PC-3 (cell line): Measurements from ENCODE around the gene XPR1.

Source experiments
- EZH2phosphoT487 ChIP-seq: fragments of 300-600 bp; sonication (generic); IDR thresholded peaks from 2 replicates; pipeline ENCODE4 v1.6.1; 2018; ENCODE audit warnings: mild to moderate bottlenecking, antibody characterized with exemption, low read length, borderline replicate concordance
- TF ChIP-seq, protein P1 (sequence below): fragments of 300-600 bp; sonication (generic); conservative IDR thresholded peaks from 2 replicates; pipeline ENCODE4 v1.5.1; 2017; ENCODE audit warnings: antibody characterized with exemption, low read depth, mild to moderate bottlenecking, low read length

DNA sequence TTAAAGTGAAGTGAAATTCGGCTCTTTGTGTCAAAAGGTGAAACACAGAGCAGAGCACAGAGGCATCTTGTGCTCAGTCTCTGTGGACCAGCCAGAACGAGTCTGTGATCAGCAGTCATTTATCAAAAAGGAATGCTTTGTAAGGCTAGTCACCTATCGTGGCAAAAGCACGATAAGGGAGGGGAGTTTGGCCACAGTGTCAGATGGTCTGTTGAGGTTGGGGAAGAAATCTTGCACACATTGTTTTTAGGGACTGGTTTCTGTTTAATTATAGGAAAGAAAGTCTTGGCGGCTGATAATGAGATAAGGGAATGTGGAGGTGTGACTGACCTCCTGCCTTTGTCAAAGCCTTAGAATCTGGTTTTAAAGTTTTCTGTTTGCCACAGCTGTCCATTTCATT is 222.6 kb downstream of the XPR1 start:
- TF ChIP-seq, protein P1, sequence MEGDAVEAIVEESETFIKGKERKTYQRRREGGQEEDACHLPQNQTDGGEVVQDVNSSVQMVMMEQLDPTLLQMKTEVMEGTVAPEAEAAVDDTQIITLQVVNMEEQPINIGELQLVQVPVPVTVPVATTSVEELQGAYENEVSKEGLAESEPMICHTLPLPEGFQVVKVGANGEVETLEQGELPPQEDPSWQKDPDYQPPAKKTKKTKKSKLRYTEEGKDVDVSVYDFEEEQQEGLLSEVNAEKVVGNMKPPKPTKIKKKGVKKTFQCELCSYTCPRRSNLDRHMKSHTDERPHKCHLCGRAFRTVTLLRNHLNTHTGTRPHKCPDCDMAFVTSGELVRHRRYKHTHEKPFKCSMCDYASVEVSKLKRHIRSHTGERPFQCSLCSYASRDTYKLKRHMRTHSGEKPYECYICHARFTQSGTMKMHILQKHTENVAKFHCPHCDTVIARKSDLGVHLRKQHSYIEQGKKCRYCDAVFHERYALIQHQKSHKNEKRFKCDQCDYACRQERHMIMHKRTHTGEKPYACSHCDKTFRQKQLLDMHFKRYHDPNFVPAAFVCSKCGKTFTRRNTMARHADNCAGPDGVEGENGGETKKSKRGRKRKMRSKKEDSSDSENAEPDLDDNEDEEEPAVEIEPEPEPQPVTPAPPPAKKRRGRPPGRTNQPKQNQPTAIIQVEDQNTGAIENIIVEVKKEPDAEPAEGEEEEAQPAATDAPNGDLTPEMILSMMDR, result no peak
- no peak for TF ChIP-seq EZH2phosphoT487
